SK-N-SH (cell line): Measurements from ENCODE around the gene TPSAB1. TPM values are rescaled to one million over a fixed set of nuclear protein-coding genes. Genes with fewer than 3 reads are reported as not detected.
"Not testable (repeated sequence)": the region's sequence is repeated elsewhere in the genome, so short reads cannot be mapped to it uniquely, and the experiment has no call there.

Experiments
- CTCF ChIA-PET: fragments of 300-600, 350-600 bp; formaldehyde crosslinking; extraction: SDS; loops from one replicate; lab custom pipeline; 2021; lab: Yijun Ruan, JAX
- POLR2A ChIA-PET: fragments of 350-600 bp; sonication (Branson Sonifier 250); formaldehyde crosslinking; extraction: SDS; loops from one replicate; lab custom pipeline; 2020; ENCODE audit warnings: antibody characterized with exemption, inconsistent platforms; lab: Yijun Ruan, JAX
- DNase-seq: peaks from one replicate; pipeline ENCODE4 v3.0.0; 2012
- H2AFZ ChIP-seq: fragments of 200-600 bp; sonication (generic); 2 replicates; pipeline ENCODE4 v1.8.1; 2016; ENCODE audit warnings: antibody characterized with exemption, mild to moderate bottlenecking, low read depth
- H3F3A ChIP-seq: fragments of 200-600 bp; sonication (generic); replicated peaks from 2 replicates; pipeline ENCODE3; 2016; ENCODE audit warnings: antibody characterized with exemption, mild to moderate bottlenecking; ENCODE audit not compliant: insufficient read depth
- H3K27ac ChIP-seq, 2 experiments: fragments of 200-500 bp in 1 of 2; fragments of 200-600 bp in 1 of 2; sonication (Bioruptor generic) in 1 of 2; sonication (generic), shearing (Covaris generic) in 1 of 2; 2 replicates each; pipeline versions ENCODE4 v1.5.1 to v1.6.1; 2014 to 2016; ENCODE audit warnings: low read depth in 2 of 2, inconsistent platforms in 1 of 2, low read length in 1 of 2, mild to moderate bottlenecking in 1 of 2, mixed read lengths in 1 of 2
- H3K27me3 ChIP-seq: fragments of 200-600 bp; sonication (generic), shearing (Covaris generic); 2 replicates; pipeline ENCODE4 v1.6.1; 2016; ENCODE audit warnings: mixed run types; ENCODE audit not compliant: insufficient read depth
- H3K36me3 ChIP-seq, 2 experiments: fragments of 200-500 bp in 1 of 2; fragments of 200-600 bp in 1 of 2; sonication (Bioruptor generic) in 1 of 2; sonication (generic) in 1 of 2; replicated peaks in 1 of 2; 2 replicates each; pipeline versions ENCODE3 to v1.5.1; 2014 to 2016; ENCODE audit warnings: low read length in 1 of 2, mild to moderate bottlenecking in 1 of 2; ENCODE audit not compliant: insufficient read depth in 2 of 2, control insufficient read depth in 1 of 2
- H3K4me1 ChIP-seq, 2 experiments: fragments of 200-500 bp in 1 of 2; fragments of 200-600 bp in 1 of 2; sonication (Bioruptor generic) in 1 of 2; sonication (generic), shearing (Covaris generic) in 1 of 2; 2 replicates each; pipeline versions ENCODE4 v1.5.1 to v1.6.1; 2014 to 2016; ENCODE audit warnings: low read depth in 1 of 2, low read length in 1 of 2, mixed run types in 1 of 2; ENCODE audit not compliant: insufficient read depth in 2 of 2, control insufficient read depth in 1 of 2
- H3K4me2 ChIP-seq: fragments of 200-600 bp; sonication (generic), shearing (Covaris generic); 2 replicates; pipeline ENCODE4 v1.6.1; 2017; ENCODE audit warnings: mixed run types
- H3K4me3 ChIP-seq, 2 experiments: fragments of 200-500 bp in 1 of 2; fragments of 200-600 bp in 1 of 2; sonication (Bioruptor generic) in 1 of 2; sonication (generic), shearing (Covaris generic) in 1 of 2; 2 replicates each; pipeline versions ENCODE4 v1.5.1 to v1.8.1; 2014 to 2016; ENCODE audit warnings: low read depth in 2 of 2, inconsistent platforms in 1 of 2, low read length in 1 of 2, mild to moderate bottlenecking in 1 of 2, mixed read lengths in 1 of 2, moderate library complexity in 1 of 2
- H3K79me2 ChIP-seq: fragments of 200-600 bp; sonication (generic); 2 replicates; pipeline ENCODE4 v1.8.1; 2017; ENCODE audit warnings: mild to moderate bottlenecking; ENCODE audit not compliant: insufficient read depth
- H3K9ac ChIP-seq: fragments of 200-600 bp; sonication (generic); 2 replicates; pipeline ENCODE4 v1.6.1; 2017; ENCODE audit warnings: mixed run types
- H3K9me2 ChIP-seq: fragments of 200-600 bp; sonication (generic); 2 replicates; pipeline ENCODE4 v1.6.1; 2017; ENCODE audit warnings: mixed run types
- H3K9me3 ChIP-seq: fragments of 200-600 bp; sonication (generic); 2 replicates; pipeline ENCODE4 v1.6.1; 2017; ENCODE audit warnings: mixed run types, mild to moderate bottlenecking, moderate library complexity
- H4K20me1 ChIP-seq: fragments of 200-600 bp; sonication (generic); 2 replicates; pipeline ENCODE4 v1.6.1; 2017; ENCODE audit warnings: mild to moderate bottlenecking, mixed run types; ENCODE audit not compliant: insufficient read depth
- EZH2phosphoT487 ChIP-seq: fragments of 200-600 bp; sonication (generic); IDR thresholded peaks from 2 replicates; pipeline ENCODE4 v1.6.1; 2017; ENCODE audit warnings: low read depth, mixed run types, mild to moderate bottlenecking, antibody characterized with exemption, moderate library complexity, borderline replicate concordance
- FOSL2 ChIP-seq: IDR thresholded peaks from 2 replicates; pipeline ENCODE4 v1.4.0; 2012; ENCODE audit warnings: low read depth, mild to moderate bottlenecking, moderate library complexity, borderline replicate concordance
- FOXM1 ChIP-seq: IDR thresholded peaks from 2 replicates; pipeline ENCODE4 v1.4.0; 2012; ENCODE audit warnings: low read depth, mild to moderate bottlenecking
- GABPA ChIP-seq: IDR thresholded peaks from 2 replicates; pipeline ENCODE4 v1.4.0; 2012; ENCODE audit warnings: low read depth, mild to moderate bottlenecking
- GATA2 ChIP-seq: sonication (generic); formaldehyde crosslinking; IDR thresholded peaks from 2 replicates; pipeline ENCODE4 v1.5.0; 2020; ENCODE audit warnings: mild to moderate bottlenecking, missing genetic modification reagents
- JUND ChIP-seq: IDR thresholded peaks from 2 replicates; pipeline ENCODE4 v1.4.0; 2012
- NFIC ChIP-seq: IDR thresholded peaks from 2 replicates; pipeline ENCODE4 v1.4.0; 2012; ENCODE audit warnings: borderline replicate concordance
- PBX3 ChIP-seq: IDR thresholded peaks from 2 replicates; pipeline ENCODE4; 2012
- POLR2AphosphoS5 ChIP-seq: IDR thresholded peaks from 2 replicates; pipeline ENCODE4 v1.6.1; 2012; ENCODE audit warnings: low read depth, low read length
- RFX5 ChIP-seq: IDR thresholded peaks from 2 replicates; pipeline ENCODE4 v1.6.1; 2012; ENCODE audit warnings: mild to moderate bottlenecking, improper control_type of control experiment, low read length
- TAF1 ChIP-seq: IDR thresholded peaks from 2 replicates; pipeline ENCODE4 v1.6.1; 2012; ENCODE audit warnings: low read depth, mild to moderate bottlenecking, low read length, moderate library complexity, borderline replicate concordance
- TCF12 ChIP-seq: IDR thresholded peaks from 2 replicates; pipeline ENCODE4 v1.4.0; 2012
- TEAD4 ChIP-seq: IDR thresholded peaks from 2 replicates; pipeline ENCODE4 v1.4.0; 2012; ENCODE audit warnings: mild to moderate bottlenecking, borderline replicate concordance; ENCODE audit not compliant: insufficient read depth
- USF2 ChIP-seq: fragments of 150-350 bp; IDR thresholded peaks from 2 replicates; pipeline ENCODE4 v1.6.1; 2017; ENCODE audit warnings: antibody characterized with exemption, low read length, low read depth, borderline replicate concordance
- WGBS: methylation state at CpG from one replicate; pipeline ENCODE4 v1.1.6; 2017; ENCODE audit warnings: low lambda C conversion rate; 5-methylcytosine and 5-hydroxymethylcytosine counted together
- polyA plus RNA-seq, 3 experiments: library from polyadenylated mRNA; depleted of rRNA; stranded (reverse); fragments of >200 nt; gene quantifications; 2 replicates each; pipeline ENCODE4 v1.2.3, GENCODE V29; 2012
- TF ChIP-seq, protein P1 (sequence below): IDR thresholded peaks from 2 replicates; pipeline ENCODE4 v1.4.0; 2012; ENCODE audit warnings: low read depth, borderline replicate concordance

TPSAB1 gene
- polyA plus RNA-seq, 1 of the 3 experiments (the other 2 are of a cell fraction), result not detected

DNA sequence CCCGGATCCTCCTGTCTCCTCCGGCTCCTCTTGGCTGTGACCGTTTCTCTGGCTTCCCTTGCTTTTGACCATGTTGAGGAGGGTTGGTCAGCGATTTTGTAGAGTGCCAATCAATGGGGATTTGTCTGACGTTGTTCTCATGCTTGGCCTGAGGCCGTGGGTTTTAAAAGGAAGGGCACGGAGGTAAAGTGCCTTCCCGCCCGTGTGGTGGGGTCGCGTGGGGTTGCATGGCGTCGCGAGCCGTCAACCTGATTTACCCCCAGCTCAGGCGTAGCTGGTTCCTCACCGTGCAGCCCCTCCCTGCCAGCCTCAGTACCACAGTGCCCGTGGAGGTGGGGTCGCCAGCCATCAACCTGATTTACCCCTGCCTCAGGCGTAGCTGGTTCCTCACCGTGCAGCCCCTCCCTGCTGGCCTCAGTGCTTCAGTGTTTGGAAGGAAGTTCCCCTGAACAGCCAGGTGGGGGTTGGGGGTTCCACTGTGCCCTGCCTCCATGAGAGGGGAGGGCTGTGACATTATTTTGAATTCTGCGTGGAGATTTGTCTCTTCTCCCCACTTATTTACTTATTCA lies 5.0 kb downstream of the TPSAB1 start:
- TF ChIP-seq POLR2AphosphoS5 (no peak), USF2 (no peak), FOSL2 (no peak), JUND (no peak), TAF1 (no peak), TEAD4 (no peak), FOXM1 (no peak), GATA2 (CRISPR knock-in tag) (no peak), PBX3 (no peak), EZH2phosphoT487 (no peak), RFX5 (no peak), TCF12 (no peak), GABPA (no peak), NFIC (no peak)
- TF ChIP-seq, protein P1, sequence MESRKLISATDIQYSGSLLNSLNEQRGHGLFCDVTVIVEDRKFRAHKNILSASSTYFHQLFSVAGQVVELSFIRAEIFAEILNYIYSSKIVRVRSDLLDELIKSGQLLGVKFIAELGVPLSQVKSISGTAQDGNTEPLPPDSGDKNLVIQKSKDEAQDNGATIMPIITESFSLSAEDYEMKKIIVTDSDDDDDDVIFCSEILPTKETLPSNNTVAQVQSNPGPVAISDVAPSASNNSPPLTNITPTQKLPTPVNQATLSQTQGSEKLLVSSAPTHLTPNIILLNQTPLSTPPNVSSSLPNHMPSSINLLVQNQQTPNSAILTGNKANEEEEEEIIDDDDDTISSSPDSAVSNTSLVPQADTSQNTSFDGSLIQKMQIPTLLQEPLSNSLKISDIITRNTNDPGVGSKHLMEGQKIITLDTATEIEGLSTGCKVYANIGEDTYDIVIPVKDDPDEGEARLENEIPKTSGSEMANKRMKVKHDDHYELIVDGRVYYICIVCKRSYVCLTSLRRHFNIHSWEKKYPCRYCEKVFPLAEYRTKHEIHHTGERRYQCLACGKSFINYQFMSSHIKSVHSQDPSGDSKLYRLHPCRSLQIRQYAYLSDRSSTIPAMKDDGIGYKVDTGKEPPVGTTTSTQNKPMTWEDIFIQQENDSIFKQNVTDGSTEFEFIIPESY, result no peak
- TF ChIP-seq, all 33 proteins: peak for 0
- Histone ChIP-seq H2AFZ (no peak overlapping the region), H3K4me1 (no peaks in the 10 kb centered on the region), H3K27me3 (peaks cover 35% of the 10 kb centered on the region; the same call in 1 of the 2 replicates), H4K20me1 (peaks cover 3% of the 10 kb centered on the region; the same call in 1 of the 2 replicates), H3K4me2 (no peak overlapping the region), H3K79me2 (no peaks in the 10 kb centered on the region), H3K9ac (no peak overlapping the region), H3K9me3 (no peaks in the 10 kb centered on the region), H3K4me3 (no peak overlapping the region), H3K36me3 (no peaks in the 10 kb centered on the region), H3F3A (peaks cover 11% of the 10 kb centered on the region), H3K9me2 (no peaks in the 10 kb centered on the region), H3K27ac (no peak overlapping the region)
- WGBS, result 37% methylated on average over 22 of the region's 22 CpGs
- ChIA-PET POLR2A (no interaction called here), CTCF (interaction anchor here (1.3 kb wide), 1 partner anchor 118 kb away, joined by 4 read pairs; no protein-coding TSS in a partner anchor)
- no peak for DNase-seq

GRCh38 chr16:1247903-1248537 lies 7.5 kb downstream of the TPSAB1 start:
- H3K4me3 ChIP-seq, H3K9me3 ChIP-seq, H4K20me1 ChIP-seq, H3K36me3 ChIP-seq, H3K4me1 ChIP-seq, H3K79me2 ChIP-seq, CTCF ChIA-PET, H3K4me2 ChIP-seq, H2AFZ ChIP-seq, H3K9me2 ChIP-seq, DNase-seq, H3K9ac ChIP-seq, POLR2A ChIA-PET, H3K27ac ChIP-seq: not testable (repeated sequence)
- WGBS, result 32% methylated on average over 11 of the region's 14 CpGs
- peaks cover 11% of the 10 kb centered on the region for H3F3A ChIP-seq
- peaks cover 40% of the 10 kb centered on the region; the same call in 1 of the 2 replicates for H3K27me3 ChIP-seq

GRCh38 chr16:1249031-1249755 lies 8.7 kb downstream of the TPSAB1 start:
- H3K4me3 ChIP-seq, H3K9ac ChIP-seq, H3K9me2 ChIP-seq, POLR2A ChIA-PET, H2AFZ ChIP-seq, CTCF ChIA-PET, H3K4me1 ChIP-seq, H3K9me3 ChIP-seq, H3K4me2 ChIP-seq, H4K20me1 ChIP-seq, DNase-seq, H3K27ac ChIP-seq, H3K36me3 ChIP-seq, H3K79me2 ChIP-seq: not testable (repeated sequence)
- no CpG with 5 or more reads among the region's 43 CpGs for WGBS
- Histone ChIP-seq H3K27me3 (peaks cover 40% of the 10 kb centered on the region; the same call in 1 of the 2 replicates), H3F3A (peaks cover 11% of the 10 kb centered on the region)
